Neural progenitor cell (in vitro differentiated cells): Measurements from ENCODE around the gene FUT3. TPM values are rescaled to one million over a fixed set of nuclear protein-coding genes. Genes with fewer than 3 reads are reported as not detected.

Experiments
- DNase-seq: peaks from one replicate; pipeline ENCODE4 v3.0.0-alpha.2; 2016; ENCODE audit warnings: low spot score
- H2AFZ ChIP-seq: fragments of 200-600 bp; sonication (generic); replicated peaks from 2 replicates; pipeline ENCODE4 v1.6.1; 2016; ENCODE audit warnings: antibody characterized with exemption
- H3F3A ChIP-seq: fragments of 200-600 bp; sonication (generic); 2 replicates; pipeline ENCODE4 v1.6.1; 2016; ENCODE audit warnings: antibody characterized with exemption, low read depth
- H3K27ac ChIP-seq: fragments of 200-600 bp; sonication (generic); 2 replicates; pipeline ENCODE4 v1.5.1; 2016; ENCODE audit warnings: mild to moderate bottlenecking
- H3K27me3 ChIP-seq: fragments of 200-600 bp; sonication (generic); 2 replicates; pipeline ENCODE4 v1.6.1; 2016; ENCODE audit warnings: mild to moderate bottlenecking, moderate library complexity
- H3K36me3 ChIP-seq: fragments of 200-600 bp; sonication (generic); 2 replicates; pipeline ENCODE4 v1.5.1; 2016
- H3K4me1 ChIP-seq: fragments of 200-600 bp; sonication (generic); 2 replicates; pipeline ENCODE4 v1.6.1; 2016; ENCODE audit warnings: mixed run types
- H3K4me2 ChIP-seq: fragments of 200-600 bp; sonication (generic); 2 replicates; pipeline ENCODE4 v1.6.1; 2016
- H3K4me3 ChIP-seq: fragments of 200-600 bp; sonication (generic); 2 replicates; pipeline ENCODE4 v1.5.1; 2016
- H3K79me2 ChIP-seq: fragments of 200-600 bp; sonication (generic); 2 replicates; pipeline ENCODE4 v1.6.1; 2016; ENCODE audit warnings: low read depth
- H3K9ac ChIP-seq: fragments of 200-600 bp; sonication (generic); 2 replicates; pipeline ENCODE4 v1.6.1; 2016
- H3K9me3 ChIP-seq: fragments of 200-600 bp; sonication (generic); 2 replicates; pipeline ENCODE4 v1.5.1; 2016; ENCODE audit warnings: low read depth
- H4K20me1 ChIP-seq: fragments of 200-600 bp; sonication (generic); 2 replicates; pipeline ENCODE4 v1.6.1; 2016; ENCODE audit warnings: low read depth
- H3K27ac Mint-ChIP-seq: 3 replicates; pipeline ENCODE4 v1.8.0; 2021; ENCODE audit warnings: mixed read lengths
- H3K27me3 Mint-ChIP-seq: 2 replicates; pipeline ENCODE4 v1.8.0; 2022; ENCODE audit warnings: low read depth, mild to moderate bottlenecking, inconsistent platforms, moderate library complexity, mixed read lengths; ENCODE audit not compliant: insufficient read depth
- H3K36me3 Mint-ChIP-seq: 3 replicates; pipeline ENCODE4 v1.8.0; 2021; ENCODE audit warnings: mixed read lengths
- H3K4me1 Mint-ChIP-seq: 3 replicates; pipeline ENCODE4 v1.8.0; 2021; ENCODE audit warnings: mixed read lengths
- H3K4me3 Mint-ChIP-seq: 3 replicates; pipeline ENCODE4 v1.8.0; 2021; ENCODE audit warnings: mild to moderate bottlenecking, moderate library complexity, mixed read lengths
- H3K9me3 Mint-ChIP-seq: 3 replicates; pipeline ENCODE4 v1.8.0; 2020; ENCODE audit warnings: mixed read lengths
- CTCF ChIP-seq: fragments of 200-600 bp; sonication (generic); IDR thresholded peaks from 2 replicates; pipeline ENCODE4 v1.5.1; 2017; ENCODE audit warnings: antibody characterized with exemption, mild to moderate bottlenecking
- EZH2 ChIP-seq: fragments of 200-600 bp; sonication (generic); IDR thresholded peaks from 2 replicates; pipeline ENCODE4 v1.6.1; 2017; ENCODE audit warnings: antibody characterized with exemption, mild to moderate bottlenecking, moderate library complexity
- EZH2phosphoT487 ChIP-seq: fragments of 200-600 bp; sonication (generic); IDR thresholded peaks from 2 replicates; pipeline ENCODE4 v1.6.1; 2017; ENCODE audit warnings: antibody characterized with exemption
- total RNA-seq: library from RNA; depleted of rRNA; stranded (reverse); fragments of >200 nt; gene quantifications from 2 replicates; pipeline ENCODE4 v1.2.3, GENCODE V29; 2015; ENCODE audit warnings: low replicate concordance

Gene FUT3
- total RNA-seq, 1 donor from 2014 or later = not detected

GRCh38 chr19:5818594-5818993 is 32.7 kb downstream of the FUT3 start:
- peaks cover 4% of the 10 kb centered on the region for H3K4me1 Mint-ChIP-seq
- no peaks in the 10 kb centered on the region for H3K36me3 Mint-ChIP-seq
- H3F3A ChIP-seq = no peaks in the 10 kb centered on the region
- H3K4me3 Mint-ChIP-seq = no peak overlapping the region
- H3K4me3 ChIP-seq = no peak overlapping the region
- no peak for TF ChIP-seq CTCF
- no peak for TF ChIP-seq EZH2phosphoT487
- TF ChIP-seq EZH2 = no peak
- no peaks in the 10 kb centered on the region for H3K27me3 ChIP-seq
- H3K27ac ChIP-seq = no peak overlapping the region
- no peaks in the 10 kb centered on the region for H3K9me3 ChIP-seq
- no peak overlapping the region for H3K9ac ChIP-seq
- H3K4me2 ChIP-seq = no peak overlapping the region
- no peaks in the 10 kb centered on the region for H3K9me3 Mint-ChIP-seq
- no peak overlapping the region for H2AFZ ChIP-seq
- no peaks in the 10 kb centered on the region for H3K79me2 ChIP-seq
- H3K27me3 Mint-ChIP-seq = peaks cover 5% of the 10 kb centered on the region
- H3K27ac Mint-ChIP-seq = no peak overlapping the region
- DNase-seq = no peak
- no peaks in the 10 kb centered on the region for H3K4me1 ChIP-seq
- H4K20me1 ChIP-seq = no peaks in the 10 kb centered on the region
- H3K36me3 ChIP-seq = no peaks in the 10 kb centered on the region

GRCh38 chr19:5817218-5817617 is 34.0 kb downstream of the FUT3 start:
- Mint-ChIP-seq H3K4me3 (no peak overlapping the region), H3K4me1 (peaks cover 2% of the 10 kb centered on the region), H3K27me3 (peaks cover 3% of the 10 kb centered on the region), H3K9me3 (no peaks in the 10 kb centered on the region), H3K27ac (no peak overlapping the region), H3K36me3 (no peaks in the 10 kb centered on the region)
- no peaks in the 10 kb centered on the region for H3K4me1 ChIP-seq
- no peak overlapping the region for H2AFZ ChIP-seq
- H3K4me3 ChIP-seq = no peak overlapping the region
- H3K9ac ChIP-seq = no peak overlapping the region
- TF ChIP-seq CTCF (no peak), EZH2phosphoT487 (no peak), EZH2 (no peak)
- no peak for DNase-seq
- no peaks in the 10 kb centered on the region for H3K9me3 ChIP-seq
- no peaks in the 10 kb centered on the region for H3F3A ChIP-seq
- no peak overlapping the region for H3K4me2 ChIP-seq
- no peak overlapping the region for H3K27ac ChIP-seq
- no peaks in the 10 kb centered on the region for H3K79me2 ChIP-seq
- no peaks in the 10 kb centered on the region for H3K36me3 ChIP-seq
- H3K27me3 ChIP-seq = no peaks in the 10 kb centered on the region
- no peaks in the 10 kb centered on the region for H4K20me1 ChIP-seq

GRCh38 chr19:5814852-5815246 is 36.4 kb downstream of the FUT3 start:
- H3K27me3 Mint-ChIP-seq = no peaks in the 10 kb centered on the region
- H3K9me3 Mint-ChIP-seq = no peaks in the 10 kb centered on the region
- no peak for TF ChIP-seq CTCF
- TF ChIP-seq EZH2phosphoT487 = no peak
- no peak for TF ChIP-seq EZH2
- DNase-seq = no peak
- H3F3A ChIP-seq = no peaks in the 10 kb centered on the region
- H3K36me3 ChIP-seq = no peaks in the 10 kb centered on the region
- no peaks in the 10 kb centered on the region for H3K9me3 ChIP-seq
- H3K27me3 ChIP-seq = no peaks in the 10 kb centered on the region
- H3K4me1 ChIP-seq = no peaks in the 10 kb centered on the region
- no peak overlapping the region for H3K4me2 ChIP-seq
- H3K4me3 Mint-ChIP-seq = no peak overlapping the region
- peaks cover 2% of the 10 kb centered on the region for H3K4me1 Mint-ChIP-seq
- no peak overlapping the region for H3K27ac ChIP-seq
- no peak overlapping the region for H3K4me3 ChIP-seq
- peak overlapping the region; percentile 59 for H3K27ac Mint-ChIP-seq
- no peak overlapping the region for H2AFZ ChIP-seq
- H3K79me2 ChIP-seq = no peaks in the 10 kb centered on the region
- peak overlapping the region; percentile 37 for H3K9ac ChIP-seq
- no peaks in the 10 kb centered on the region for H4K20me1 ChIP-seq
- no peaks in the 10 kb centered on the region for H3K36me3 Mint-ChIP-seq
